Bronchial epithelial cell (primary cell): ENCODE results near the gene CRACR2A. TPM values are rescaled to one million over a fixed set of nuclear protein-coding genes. Genes with fewer than 3 reads are reported as not detected.

ENCODE experiments used
- DNase-seq: peaks from one replicate; pipeline ENCODE4 v3.0.0-alpha.2; 2010; ENCODE audit warnings: low read depth
- FAIRE-seq: peaks from 2 replicates; lab custom pipeline; 2011; peaks lifted over from hg19 to GRCh38; lab: Jason Lieb, UNC
- H3K27me3 ChIP-seq: 2 replicates; pipeline ENCODE4 v1.5.1; 2011; ENCODE audit warnings: low read length; ENCODE audit not compliant: control insufficient read depth, insufficient read depth
- H3K36me3 ChIP-seq: 2 replicates; pipeline ENCODE4 v1.5.1; 2011; ENCODE audit warnings: low read length; ENCODE audit not compliant: control insufficient read depth, insufficient read depth
- H3K4me3 ChIP-seq: 2 replicates; pipeline ENCODE4 v1.5.1; 2011; ENCODE audit warnings: mild to moderate bottlenecking, low read depth, low read length, control low read depth
- total RNA-seq: library from RNA; depleted of rRNA; stranded (reverse); fragments of >200 nt; gene quantifications from 2 replicates; pipeline ENCODE4 v1.2.1, GENCODE V29; 2014
- TF ChIP-seq, protein P1 (sequence below): IDR thresholded peaks from 2 replicates; pipeline ENCODE4 v1.5.1; 2011; ENCODE audit warnings: mild to moderate bottlenecking, moderate library complexity, low read length, control low read depth, inconsistent platforms; ENCODE audit not compliant: insufficient read depth, severe bottlenecking

The CRACR2A gene
- total RNA-seq, 1 donor from 2014 or later = 1.1 TPM

- no peaks in the 10 kb centered on the region for H3K27me3 ChIP-seq
- TF ChIP-seq, protein P1, sequence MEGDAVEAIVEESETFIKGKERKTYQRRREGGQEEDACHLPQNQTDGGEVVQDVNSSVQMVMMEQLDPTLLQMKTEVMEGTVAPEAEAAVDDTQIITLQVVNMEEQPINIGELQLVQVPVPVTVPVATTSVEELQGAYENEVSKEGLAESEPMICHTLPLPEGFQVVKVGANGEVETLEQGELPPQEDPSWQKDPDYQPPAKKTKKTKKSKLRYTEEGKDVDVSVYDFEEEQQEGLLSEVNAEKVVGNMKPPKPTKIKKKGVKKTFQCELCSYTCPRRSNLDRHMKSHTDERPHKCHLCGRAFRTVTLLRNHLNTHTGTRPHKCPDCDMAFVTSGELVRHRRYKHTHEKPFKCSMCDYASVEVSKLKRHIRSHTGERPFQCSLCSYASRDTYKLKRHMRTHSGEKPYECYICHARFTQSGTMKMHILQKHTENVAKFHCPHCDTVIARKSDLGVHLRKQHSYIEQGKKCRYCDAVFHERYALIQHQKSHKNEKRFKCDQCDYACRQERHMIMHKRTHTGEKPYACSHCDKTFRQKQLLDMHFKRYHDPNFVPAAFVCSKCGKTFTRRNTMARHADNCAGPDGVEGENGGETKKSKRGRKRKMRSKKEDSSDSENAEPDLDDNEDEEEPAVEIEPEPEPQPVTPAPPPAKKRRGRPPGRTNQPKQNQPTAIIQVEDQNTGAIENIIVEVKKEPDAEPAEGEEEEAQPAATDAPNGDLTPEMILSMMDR = no peak
- no peak overlapping the region for H3K4me3 ChIP-seq
- FAIRE-seq (peak; percentile 85), DNase-seq (no peak)
- no peaks in the 10 kb centered on the region for H3K36me3 ChIP-seq
These were observed 130.7 kb downstream of the CRACR2A start for GRCh38 chr12:3622021-3622821.

GRCh38 chr12:3620856-3621255, 132.1 kb downstream of the CRACR2A start:
- no peak for DNase-seq
- no peak for FAIRE-seq
- H3K36me3 ChIP-seq = no peaks in the 10 kb centered on the region
- TF ChIP-seq, protein P1 = no peak
- H3K4me3 ChIP-seq = no peak overlapping the region
- H3K27me3 ChIP-seq = no peaks in the 10 kb centered on the region

DNA sequence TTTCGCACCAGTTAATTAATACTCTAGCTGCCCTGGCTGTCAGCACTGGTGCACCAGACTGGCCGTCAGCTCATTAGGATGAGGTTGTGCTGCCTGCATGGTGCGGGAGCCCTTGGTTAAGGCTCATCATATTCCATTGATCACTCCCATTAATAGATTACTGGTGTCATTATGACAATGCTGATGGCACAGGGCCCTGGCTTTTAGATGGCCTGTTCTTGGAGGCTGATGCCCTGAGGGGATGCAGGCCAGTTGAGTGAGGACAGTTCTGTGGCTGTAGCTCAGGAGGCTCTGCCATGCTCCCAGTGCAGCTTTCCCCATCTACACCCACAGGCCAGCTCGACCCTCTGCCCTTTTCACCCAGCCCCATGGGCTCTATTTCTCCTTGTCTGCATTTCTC, 135.3 kb downstream of the CRACR2A start:
- Histone ChIP-seq H3K4me3 (no peak overlapping the region), H3K36me3 (no peaks in the 10 kb centered on the region), H3K27me3 (no peaks in the 10 kb centered on the region)
- TF ChIP-seq, protein P1 = no peak
- DNase-seq (no peak), FAIRE-seq (no peak)

- Histone ChIP-seq H3K4me3 (no peak overlapping the region), H3K36me3 (no peaks in the 10 kb centered on the region), H3K27me3 (no peaks in the 10 kb centered on the region)
- TF ChIP-seq, protein P1 = no peak
- DNase-seq (no peak), FAIRE-seq (no peak)
These were observed 137.0 kb downstream of the CRACR2A start for GRCh38 chr12:3615862-3616261.

- no peak for DNase-seq
- no peak for FAIRE-seq
- TF ChIP-seq, protein P1 = no peak
- H3K4me3 ChIP-seq = no peak overlapping the region
- no peaks in the 10 kb centered on the region for H3K36me3 ChIP-seq
- H3K27me3 ChIP-seq = no peaks in the 10 kb centered on the region
These were observed 138.0 kb downstream of the CRACR2A start for GRCh38 chr12:3614806-3615466.
